Lower leg skin (tissue), 3 donors: ENCODE results near the gene CLEC16A.

Experiments
- POLR2A ChIP-seq, 2 donors: fragments of 450-650 bp; IDR thresholded peaks; one replicate each; pipeline ENCODE4 v1.6.1; 2016 to 2017; ENCODE audit warnings: antibody characterized with exemption in 2 of 2, mild to moderate bottlenecking in 1 of 2, moderate library complexity in 1 of 2
- TF ChIP-seq, protein P1 (sequence below), 3 donors: fragments of 450-650 bp; IDR thresholded peaks; one replicate each; pipeline ENCODE4 v1.5.1; 2016; ENCODE audit warnings: antibody characterized with exemption in 3 of 3, mild to moderate bottlenecking in 3 of 3, moderate library complexity in 2 of 3

DNA sequence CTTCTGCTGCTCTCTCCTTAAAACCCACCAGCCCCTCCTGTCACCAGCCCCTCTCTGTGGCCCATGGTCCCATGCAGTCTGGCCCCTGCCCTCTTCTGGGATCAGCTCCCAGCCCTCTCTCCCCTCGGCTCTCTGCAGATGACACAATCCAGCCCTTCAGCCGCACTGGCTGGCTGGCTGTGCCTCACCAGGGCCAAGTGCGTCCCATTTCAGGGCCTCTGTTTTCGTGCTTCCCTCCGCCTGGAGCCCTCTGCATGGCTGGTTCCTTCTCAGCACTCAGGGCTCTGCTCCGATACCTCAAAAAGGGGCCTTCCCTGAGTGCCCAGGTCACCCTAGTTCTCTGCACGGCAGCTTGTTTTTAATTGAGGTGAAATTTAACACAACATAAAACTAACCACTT lies 187.3 kb downstream of the CLEC16A start:
- TF ChIP-seq, protein P1, sequence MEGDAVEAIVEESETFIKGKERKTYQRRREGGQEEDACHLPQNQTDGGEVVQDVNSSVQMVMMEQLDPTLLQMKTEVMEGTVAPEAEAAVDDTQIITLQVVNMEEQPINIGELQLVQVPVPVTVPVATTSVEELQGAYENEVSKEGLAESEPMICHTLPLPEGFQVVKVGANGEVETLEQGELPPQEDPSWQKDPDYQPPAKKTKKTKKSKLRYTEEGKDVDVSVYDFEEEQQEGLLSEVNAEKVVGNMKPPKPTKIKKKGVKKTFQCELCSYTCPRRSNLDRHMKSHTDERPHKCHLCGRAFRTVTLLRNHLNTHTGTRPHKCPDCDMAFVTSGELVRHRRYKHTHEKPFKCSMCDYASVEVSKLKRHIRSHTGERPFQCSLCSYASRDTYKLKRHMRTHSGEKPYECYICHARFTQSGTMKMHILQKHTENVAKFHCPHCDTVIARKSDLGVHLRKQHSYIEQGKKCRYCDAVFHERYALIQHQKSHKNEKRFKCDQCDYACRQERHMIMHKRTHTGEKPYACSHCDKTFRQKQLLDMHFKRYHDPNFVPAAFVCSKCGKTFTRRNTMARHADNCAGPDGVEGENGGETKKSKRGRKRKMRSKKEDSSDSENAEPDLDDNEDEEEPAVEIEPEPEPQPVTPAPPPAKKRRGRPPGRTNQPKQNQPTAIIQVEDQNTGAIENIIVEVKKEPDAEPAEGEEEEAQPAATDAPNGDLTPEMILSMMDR (IDR thresholded peaks at IDR 0.05), result no peak
- TF ChIP-seq POLR2A (IDR thresholded peaks at IDR 0.05), result no peak
